Activated naive CD8-positive, alpha-beta T cell treated with anti-CD3 and anti-CD28 coated beads, Interleukin-2, amount 50 U/mL, for 16 hours (primary cell): ENCODE results near the gene UNC13A.

Experiments used
- DNase-seq: peaks from one replicate; pipeline ENCODE4 v3.0.0-alpha.2; 2020; ENCODE audit warnings: low read depth, low spot score

UNC13A gene

GRCh38 chr19:17687857-17688784 is at the start of gene UNC13A:
UNC13A (minus strand) TSS chr19:17688354; CDS start chr19:17688199, 155 bp downstream.
- no peak for DNase-seq

DNA sequence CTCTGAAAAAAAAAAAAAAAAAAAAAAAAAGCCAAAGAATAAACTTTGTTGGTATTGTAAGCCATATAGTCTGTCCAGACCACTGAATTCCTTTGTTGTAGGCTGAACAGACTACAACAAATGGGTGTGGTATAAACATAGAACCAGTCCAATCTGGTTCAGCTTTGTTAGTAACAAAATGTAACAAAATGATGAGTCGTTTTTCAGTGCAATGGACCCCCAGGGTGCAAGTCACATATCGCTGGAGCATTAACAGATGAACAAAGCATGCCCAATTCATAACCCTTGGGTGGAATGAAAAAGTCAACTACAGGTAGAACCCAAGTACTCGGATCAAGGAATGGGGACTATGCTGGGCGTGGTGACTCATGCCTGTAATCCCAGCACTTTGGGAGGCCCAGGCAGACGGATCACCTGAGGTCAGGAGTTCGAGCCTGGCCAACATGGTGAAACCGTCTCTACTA is 49.6 kb upstream of the UNC13A start:
- no peak for DNase-seq

GRCh38 chr19:17735410-17735809 is 47.3 kb upstream of the UNC13A start:
- no peak for DNase-seq

DNA sequence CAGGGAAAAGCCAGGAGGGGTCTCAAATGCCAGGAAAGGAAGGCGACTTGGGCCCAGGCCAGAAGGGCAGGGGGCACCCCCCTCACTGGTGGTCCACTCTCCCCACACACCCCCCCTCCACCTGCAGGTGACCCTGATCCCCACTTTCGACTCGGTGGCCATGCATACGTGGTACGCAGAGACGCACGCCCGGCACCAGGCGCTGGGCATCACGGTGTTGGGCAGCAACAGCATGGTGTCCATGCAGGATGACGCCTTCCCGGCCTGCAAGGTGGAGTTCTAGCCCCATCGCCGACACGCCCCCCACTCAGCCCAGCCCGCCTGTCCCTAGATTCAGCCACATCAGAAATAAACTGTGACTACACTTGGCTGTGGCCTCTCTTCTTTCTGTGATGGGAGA is 46.0 kb upstream of the UNC13A start:
- DNase-seq = no peak

GRCh38 chr19:17733127-17733526 is 45.0 kb upstream of the UNC13A start:
- DNase-seq = no peak

GRCh38 chr19:17727843-17728242 is 39.7 kb upstream of the UNC13A start:
- no peak for DNase-seq

GRCh38 chr19:17726964-17727773 is 39.0 kb upstream of the UNC13A start:
- DNase-seq = no peak

DNA sequence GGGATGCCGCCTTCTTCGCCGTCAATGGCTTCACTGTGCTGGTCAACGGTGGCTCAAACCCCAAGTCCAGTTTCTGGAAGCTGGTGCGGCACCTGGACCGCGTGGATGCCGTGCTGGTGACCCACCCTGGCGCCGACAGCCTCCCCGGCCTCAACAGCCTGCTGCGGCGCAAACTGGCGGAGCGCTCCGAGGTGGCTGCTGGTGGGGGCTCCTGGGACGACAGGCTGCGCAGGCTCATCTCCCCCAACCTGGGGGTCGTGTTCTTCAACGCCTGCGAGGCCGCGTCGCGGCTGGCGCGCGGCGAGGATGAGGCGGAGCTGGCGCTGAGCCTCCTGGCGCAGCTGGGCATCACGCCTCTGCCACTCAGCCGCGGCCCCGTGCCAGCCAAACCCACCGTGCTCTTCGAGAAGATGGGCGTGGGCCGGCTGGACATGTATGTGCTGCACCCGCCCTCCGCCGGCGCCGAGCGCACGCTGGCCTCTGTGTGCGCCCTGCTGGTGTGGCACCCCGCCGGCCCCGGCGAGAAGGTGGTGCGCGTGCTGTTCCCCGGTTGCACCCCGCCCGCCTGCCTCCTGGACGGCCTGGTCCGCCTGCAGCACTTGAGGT is 38.1 kb upstream of the UNC13A start:
- DNase-seq = no peak

- DNase-seq = no peak
Observed at GRCh38 chr19:17725422-17726078, 37.4 kb upstream of the UNC13A start.

DNA sequence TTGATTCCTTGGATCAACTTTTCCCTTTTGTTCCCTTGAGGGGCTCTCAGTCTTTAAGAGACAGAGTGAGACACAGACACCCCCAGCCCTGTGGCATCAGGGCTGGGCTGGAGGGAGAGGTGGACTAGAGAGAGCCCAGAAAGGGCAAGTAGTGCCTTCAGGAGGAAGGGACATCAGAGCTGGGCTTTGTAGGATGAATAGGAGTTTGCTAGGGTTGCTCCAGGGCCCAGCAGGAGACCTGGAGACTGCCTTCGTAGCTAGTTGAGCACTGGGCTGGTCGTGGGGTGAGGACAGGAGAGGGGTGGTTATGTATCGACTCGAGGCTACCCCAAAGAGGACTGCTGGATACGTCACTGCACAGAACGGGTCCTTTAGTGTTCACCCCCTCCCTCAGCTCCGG is 36.5 kb upstream of the UNC13A start:
- no peak for DNase-seq

DNA sequence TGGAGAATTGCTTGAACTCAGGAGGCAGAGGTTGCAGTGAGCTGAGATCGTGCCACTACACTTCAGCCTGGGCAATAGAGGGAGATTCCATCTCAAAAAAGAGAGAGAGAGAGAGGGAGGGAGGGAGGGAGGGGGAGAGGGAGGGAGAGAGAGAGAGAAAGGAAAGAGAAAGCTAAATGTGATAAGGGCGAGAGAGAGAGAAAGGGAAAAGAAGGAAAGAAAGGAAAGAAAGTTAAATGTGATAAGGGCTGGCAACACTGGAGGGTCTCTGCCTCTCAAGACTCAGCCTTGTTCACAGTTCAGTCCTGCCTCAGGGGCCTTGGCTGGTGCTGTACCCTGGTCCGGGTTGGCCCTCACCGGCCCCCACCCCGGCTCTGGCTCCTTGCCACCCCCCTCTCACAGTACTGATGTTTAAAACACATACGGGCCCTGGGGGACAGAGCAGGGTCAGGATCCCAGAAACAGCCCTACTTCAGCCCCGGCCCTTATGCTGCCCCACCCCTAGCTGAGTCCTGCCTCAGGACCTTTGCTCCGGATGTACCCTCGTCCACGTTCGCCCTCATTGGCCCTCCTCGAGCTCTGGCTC is 34.6 kb upstream of the UNC13A start:
- DNase-seq = no peak

- DNase-seq = no peak
Observed at GRCh38 chr19:17721821-17722220, 33.7 kb upstream of the UNC13A start.

DNA sequence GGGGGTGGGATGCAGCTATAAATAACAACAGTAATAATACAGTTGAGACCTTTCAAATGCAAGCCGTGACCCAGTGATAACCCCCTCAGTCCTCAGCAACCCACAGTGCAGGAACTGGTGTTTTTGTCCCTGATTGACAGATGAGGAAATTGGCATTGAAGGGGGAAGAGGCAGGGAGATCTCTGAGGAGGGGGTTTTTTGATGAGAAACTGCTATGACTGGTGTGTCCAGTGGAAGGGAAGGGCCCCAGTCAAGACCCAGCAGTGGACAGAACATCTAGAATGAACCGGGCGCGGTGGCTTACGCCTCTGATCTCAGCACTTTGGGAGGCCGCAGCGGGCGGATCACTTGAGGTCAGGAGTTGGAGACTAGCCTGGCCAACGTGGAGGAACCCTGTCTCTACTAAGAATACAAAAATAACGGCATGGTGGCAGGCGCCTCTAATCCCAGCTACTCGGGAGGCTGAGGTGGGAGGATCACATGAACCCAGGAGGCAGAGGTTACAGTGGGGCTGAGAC is 33.0 kb upstream of the UNC13A start:
- DNase-seq = no peak

- no peak for DNase-seq
Observed at GRCh38 chr19:17720440-17720839, 32.3 kb upstream of the UNC13A start.

- peak; percentile 10 for DNase-seq
Observed at GRCh38 chr19:17719730-17720400, 31.7 kb upstream of the UNC13A start.

DNA sequence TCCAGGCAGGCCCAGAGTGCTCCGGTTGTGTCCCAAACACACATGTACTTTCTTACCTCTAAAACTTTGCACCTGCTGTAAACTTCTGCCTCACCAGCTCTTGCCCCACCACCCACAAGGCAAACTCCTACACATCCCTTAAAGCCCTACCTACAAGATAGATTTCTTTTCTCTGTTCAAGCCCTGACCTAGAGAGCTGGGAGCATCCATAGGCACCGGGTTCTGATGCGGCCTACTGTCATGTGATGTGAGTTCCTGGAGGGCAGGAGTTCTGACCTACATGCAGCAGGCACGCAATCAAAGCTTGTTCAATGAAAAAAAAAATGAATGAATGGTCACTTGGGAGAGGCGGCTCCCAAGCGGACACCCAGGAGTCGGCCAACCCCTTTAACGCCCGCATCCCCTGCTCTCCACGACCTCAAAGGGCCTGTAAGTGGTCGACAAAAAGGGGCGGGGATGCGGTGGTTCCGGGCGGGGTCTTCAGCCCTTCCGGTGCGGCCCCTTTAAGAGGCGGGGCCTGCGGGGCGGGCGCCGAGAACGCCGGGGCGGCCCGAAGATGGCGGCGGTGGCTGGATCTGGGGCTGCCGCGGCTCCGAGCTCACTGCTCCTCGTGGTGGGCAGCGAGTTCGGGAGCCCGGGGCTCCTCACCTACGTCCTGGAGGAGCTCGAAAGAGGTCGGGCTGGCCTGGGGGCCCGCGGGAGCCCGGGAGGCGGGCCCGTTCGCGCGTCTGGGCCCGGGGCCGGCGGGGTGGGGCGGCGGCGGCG is 31.0 kb upstream of the UNC13A start, which contains the start of gene MAP1S:
MAP1S (plus strand) TSS at position 534 of the 765 bp plus-strand sequence; CDS start at position 557, 23 bp downstream.
- DNase-seq = peak; percentile 37

- DNase-seq = no peak
Observed at GRCh38 chr19:17718550-17718946, 30.4 kb upstream of the UNC13A start.

DNA sequence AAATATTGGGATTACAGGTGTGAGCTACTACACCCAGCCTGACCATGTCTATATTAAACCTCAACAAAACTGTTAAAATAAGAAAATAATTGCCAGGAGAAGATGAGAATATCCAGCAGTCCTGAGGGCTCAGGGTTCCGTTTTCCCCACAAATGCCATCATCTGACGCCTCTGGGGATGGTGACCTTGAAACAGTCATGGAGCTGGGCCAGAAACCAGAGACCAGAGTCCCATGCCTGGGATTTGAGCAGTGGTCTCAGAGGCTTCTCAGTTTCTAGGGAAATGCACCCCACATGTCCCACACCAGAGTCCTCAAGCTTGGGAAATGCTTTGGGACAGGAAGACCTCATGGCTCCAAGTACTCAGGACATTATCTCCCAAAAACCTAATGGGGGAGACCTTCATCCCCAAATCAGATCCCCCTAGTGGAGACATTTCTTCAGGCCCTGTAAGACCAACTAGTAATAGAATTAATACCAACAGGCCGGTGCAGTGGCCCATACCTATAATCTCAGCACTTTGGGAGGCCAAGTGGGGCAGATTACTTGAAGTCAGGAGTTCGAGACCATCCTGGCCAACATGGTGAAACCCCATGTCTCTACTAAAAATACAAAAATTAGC is 28.3 kb upstream of the UNC13A start:
- DNase-seq = no peak

GRCh38 chr19:17711851-17712250 is 23.7 kb upstream of the UNC13A start:
- no peak for DNase-seq
